Neural crest cell (in vitro differentiated cells): ENCODE results near the gene CASP7. TPM values are rescaled to one million over a fixed set of nuclear protein-coding genes. Genes with fewer than 3 reads are reported as not detected.

ENCODE experiments used
- DNase-seq: peaks from one replicate; pipeline ENCODE4 v3.0.0; 2021; ENCODE audit warnings: low read depth, mixed read lengths, low spot score
- H3K27ac Mint-ChIP-seq: one replicate; pipeline ENCODE4 v1.8.0; 2021; ENCODE audit warnings: mild to moderate bottlenecking, mixed read lengths; ENCODE audit not compliant: unreplicated experiment
- H3K27me3 Mint-ChIP-seq: 2 replicates; pipeline ENCODE4 v1.8.0; 2021; ENCODE audit warnings: low read depth, mild to moderate bottlenecking, mixed read lengths
- H3K36me3 Mint-ChIP-seq: 2 replicates; pipeline ENCODE4 v1.8.0; 2021; ENCODE audit warnings: low read depth, mild to moderate bottlenecking, mixed read lengths
- H3K4me1 Mint-ChIP-seq: 2 replicates; pipeline ENCODE4 v1.8.0; 2021; ENCODE audit warnings: mixed read lengths
- H3K4me3 Mint-ChIP-seq: one replicate; pipeline ENCODE4 v1.8.0; 2021; ENCODE audit warnings: mild to moderate bottlenecking, mixed read lengths
- H3K9me3 Mint-ChIP-seq: 2 replicates; pipeline ENCODE4 v1.8.0; 2021; ENCODE audit warnings: mixed read lengths
- CTCF ChIP-seq: fragments of 200-600 bp; sonication (generic); conservative IDR thresholded peaks from 2 replicates; pipeline ENCODE4 v1.5.0; 2021; ENCODE audit warnings: antibody characterized with exemption, mild to moderate bottlenecking
- total RNA-seq: library from RNA; stranded (reverse); gene quantifications from 2 replicates; pipeline ENCODE4 v1.2.1, GENCODE V29; 2021

CASP7 gene
- total RNA-seq, 1 donor from 2014 or later = 16.6 TPM

GRCh38 chr10:113746217-113746957, 66.7 kb downstream of the CASP7 start:
- Mint-ChIP-seq H3K27me3 (peaks cover 4% of the 10 kb centered on the region), H3K36me3 (no peaks in the 10 kb centered on the region), H3K9me3 (peaks cover 2% of the 10 kb centered on the region), H3K4me1 (no peaks in the 10 kb centered on the region), H3K4me3 (no peak overlapping the region), H3K27ac (no peak overlapping the region)
- no peak for DNase-seq
- TF ChIP-seq CTCF = no peak

DNA sequence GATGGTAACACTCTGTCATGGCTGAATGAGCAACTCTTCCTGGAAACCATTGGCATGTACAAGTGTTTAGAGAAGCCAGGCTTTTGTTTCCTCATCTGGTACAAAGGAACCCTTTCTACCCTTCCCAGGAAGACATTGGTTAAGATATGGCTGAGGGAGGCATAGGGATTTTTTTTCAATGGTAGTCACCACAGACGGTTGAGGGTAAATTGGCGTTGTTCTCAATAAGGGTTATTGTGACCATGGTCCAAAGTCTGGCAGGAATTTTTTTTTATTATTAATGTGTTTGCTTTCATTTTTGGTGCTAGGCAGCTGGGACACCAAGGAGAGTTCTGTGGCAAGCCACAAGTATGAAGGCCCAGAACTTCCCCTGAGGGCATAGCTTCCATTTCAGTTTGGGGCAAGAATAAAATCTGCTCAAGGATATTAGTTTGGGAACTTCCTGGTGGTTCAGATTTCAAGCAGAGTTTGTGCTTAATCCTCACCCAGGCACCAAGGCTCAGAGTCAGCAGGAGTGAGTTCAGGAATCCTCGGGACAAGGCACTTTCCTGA, 71.5 kb downstream of the CASP7 start, which contains the start of gene PLEKHS1:
Gene PLEKHS1, plus strand, starts transcription at position 502 of the 552 bp plus-strand sequence. CDS start 3,596 bp downstream, outside the sequence.
- TF ChIP-seq CTCF = no peak
- Mint-ChIP-seq H3K27ac (no peak within 1 kb of the TSS), H3K27me3 (no peaks in the 10 kb centered on the region), H3K9me3 (no peaks in the 10 kb centered on the region), H3K4me3 (no peak within 1 kb of the TSS), H3K4me1 (no peaks in the 10 kb centered on the region), H3K36me3 (no peaks in the 10 kb centered on the region)
- no peak for DNase-seq

DNA sequence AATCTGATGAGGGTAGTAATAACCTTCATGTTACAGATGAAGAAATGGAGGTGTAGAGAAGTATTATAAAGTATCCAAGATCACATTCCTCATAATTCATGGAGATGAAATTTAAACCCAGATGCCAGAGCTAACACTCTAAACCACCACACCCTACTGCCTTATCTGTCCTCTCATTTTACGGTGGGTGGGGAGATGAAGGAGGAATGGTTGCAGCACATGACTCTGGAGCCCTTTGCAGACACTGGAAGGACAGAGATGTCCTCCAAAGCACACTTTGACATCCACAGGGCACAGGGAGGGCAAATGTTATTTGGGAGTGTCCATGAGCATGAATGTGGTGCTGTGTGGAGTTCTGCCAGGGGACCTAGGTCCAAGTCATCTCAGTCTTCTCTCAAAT, 72.8 kb downstream of the CASP7 start:
- no peak for DNase-seq
- H3K27me3 Mint-ChIP-seq = no peaks in the 10 kb centered on the region
- no peaks in the 10 kb centered on the region for H3K4me1 Mint-ChIP-seq
- H3K4me3 Mint-ChIP-seq = no peak overlapping the region
- H3K27ac Mint-ChIP-seq = no peak overlapping the region
- no peak for TF ChIP-seq CTCF
- H3K36me3 Mint-ChIP-seq = no peaks in the 10 kb centered on the region
- no peaks in the 10 kb centered on the region for H3K9me3 Mint-ChIP-seq

DNA sequence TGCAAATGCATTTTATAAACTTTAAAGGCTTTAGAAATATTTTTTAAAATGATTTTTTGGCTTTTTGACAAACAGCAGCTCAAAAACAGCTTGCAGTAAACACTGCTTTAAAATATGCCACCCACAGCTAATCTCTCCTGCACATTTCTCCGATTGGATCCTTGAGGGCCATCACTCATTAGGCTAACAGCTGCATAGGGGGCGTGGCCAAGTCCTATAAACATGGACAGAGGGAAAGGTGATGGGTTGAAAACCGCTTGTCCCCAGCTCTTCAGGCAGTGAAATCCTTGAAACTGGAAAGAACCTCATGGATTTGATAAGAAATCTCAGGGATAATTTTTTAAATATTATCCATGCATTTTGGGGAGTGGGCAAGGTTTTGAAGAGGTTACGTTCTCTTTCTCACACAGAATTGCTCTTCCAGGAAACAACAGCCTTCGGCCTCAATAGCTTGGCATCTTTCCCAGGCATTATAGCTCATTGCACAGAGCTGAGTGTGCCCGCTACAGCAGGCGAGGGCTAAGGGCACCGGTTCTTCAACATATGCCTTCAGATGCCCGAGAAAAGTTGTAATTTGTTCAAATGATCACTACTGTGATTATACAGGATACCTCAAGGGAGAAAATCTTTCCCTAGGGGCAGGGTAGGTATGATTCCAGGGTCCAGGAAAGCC, 73.4 kb downstream of the CASP7 start:
- Mint-ChIP-seq H3K36me3 (no peaks in the 10 kb centered on the region), H3K27ac (no peak overlapping the region), H3K4me3 (no peak overlapping the region), H3K4me1 (no peaks in the 10 kb centered on the region), H3K27me3 (no peaks in the 10 kb centered on the region), H3K9me3 (no peaks in the 10 kb centered on the region)
- no peak for DNase-seq
- TF ChIP-seq CTCF = no peak

GRCh38 chr10:113754125-113754524, 74.4 kb downstream of the CASP7 start:
- TF ChIP-seq CTCF = no peak
- no peak for DNase-seq
- H3K4me3 Mint-ChIP-seq = no peak overlapping the region
- no peaks in the 10 kb centered on the region for H3K9me3 Mint-ChIP-seq
- H3K36me3 Mint-ChIP-seq = no peaks in the 10 kb centered on the region
- no peaks in the 10 kb centered on the region for H3K27me3 Mint-ChIP-seq
- no peak overlapping the region for H3K27ac Mint-ChIP-seq
- H3K4me1 Mint-ChIP-seq = no peaks in the 10 kb centered on the region
